HL-60 (cell line): Measurements from ENCODE around the gene CD300LB.

Experiments used
- CTCF ChIP-seq: IDR thresholded peaks from one replicate; pipeline ENCODE4 v1.5.1; 2011; ENCODE audit warnings: low read length, control low read depth, inconsistent platforms; ENCODE audit not compliant: insufficient read depth
- GABPA ChIP-seq: IDR thresholded peaks from 2 replicates; pipeline ENCODE4 v1.6.1; 2012; ENCODE audit warnings: low read depth
- POLR2AphosphoS5 ChIP-seq: IDR thresholded peaks from 2 replicates; pipeline ENCODE4 v1.6.1; 2012; ENCODE audit warnings: low read depth
- REST ChIP-seq: IDR thresholded peaks from 2 replicates; pipeline ENCODE4 v1.6.1; 2012; ENCODE audit warnings: low read depth; ENCODE audit not compliant: insufficient replicate concordance

DNA sequence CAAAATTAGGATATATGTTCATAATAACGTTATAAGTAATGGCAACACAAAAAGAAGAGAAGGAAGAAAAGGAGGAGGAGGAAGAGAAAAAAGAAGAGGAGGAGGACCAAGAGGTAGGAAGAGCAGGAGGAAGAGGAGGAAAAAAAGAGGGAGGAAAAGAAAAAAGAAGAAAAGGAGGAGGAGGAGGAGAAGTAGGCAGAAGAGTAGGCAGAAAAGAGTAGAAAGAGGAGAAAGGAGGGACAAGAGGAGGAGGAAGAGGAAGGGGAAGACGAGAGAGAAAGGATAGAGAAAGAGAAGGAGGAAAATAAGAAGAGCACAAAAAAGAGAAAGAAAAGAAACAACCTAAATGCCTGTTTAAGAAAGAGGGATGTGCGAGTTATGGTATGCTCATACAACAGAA, 5.6 kb upstream of the CD300LB start:
- no peak for TF ChIP-seq CTCF
- TF ChIP-seq POLR2AphosphoS5 = no peak
- no peak for TF ChIP-seq REST
- no peak for TF ChIP-seq GABPA
